Activated naive CD8-positive, alpha-beta T cell treated with anti-CD3 and anti-CD28 coated beads, Interleukin-2, amount 50 U/mL, for 16 hours (primary cell): ENCODE measurements around the gene WAPL.

Source experiments
- DNase-seq: peaks from one replicate; pipeline ENCODE4 v3.0.0-alpha.2; 2020; ENCODE audit warnings: low read depth, low spot score

Gene WAPL

DNA sequence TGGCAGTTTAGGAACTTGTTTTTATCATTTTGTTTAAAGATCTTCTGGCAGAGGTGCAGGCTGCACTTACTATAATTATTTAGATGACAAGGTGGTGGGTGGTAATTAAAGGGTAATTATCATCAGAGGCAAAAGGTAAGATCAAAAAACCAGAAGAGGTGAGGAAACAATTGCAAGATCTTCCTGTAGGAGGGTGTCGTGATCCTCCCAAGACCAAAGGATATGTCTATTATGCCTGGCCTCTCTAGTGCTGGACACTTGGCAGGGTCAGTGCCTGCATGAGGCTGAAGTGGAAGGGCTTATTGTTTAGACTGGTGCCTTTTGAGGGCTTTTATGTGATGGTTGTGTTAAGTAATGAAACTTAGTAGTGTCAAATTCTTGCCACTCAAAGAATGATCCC lies 1.8 kb upstream of the WAPL start:
- DNase-seq = no peak

- DNase-seq = no peak
Measured at GRCh38 chr10:86522510-86522855, 891 bp upstream of the WAPL start.

DNA sequence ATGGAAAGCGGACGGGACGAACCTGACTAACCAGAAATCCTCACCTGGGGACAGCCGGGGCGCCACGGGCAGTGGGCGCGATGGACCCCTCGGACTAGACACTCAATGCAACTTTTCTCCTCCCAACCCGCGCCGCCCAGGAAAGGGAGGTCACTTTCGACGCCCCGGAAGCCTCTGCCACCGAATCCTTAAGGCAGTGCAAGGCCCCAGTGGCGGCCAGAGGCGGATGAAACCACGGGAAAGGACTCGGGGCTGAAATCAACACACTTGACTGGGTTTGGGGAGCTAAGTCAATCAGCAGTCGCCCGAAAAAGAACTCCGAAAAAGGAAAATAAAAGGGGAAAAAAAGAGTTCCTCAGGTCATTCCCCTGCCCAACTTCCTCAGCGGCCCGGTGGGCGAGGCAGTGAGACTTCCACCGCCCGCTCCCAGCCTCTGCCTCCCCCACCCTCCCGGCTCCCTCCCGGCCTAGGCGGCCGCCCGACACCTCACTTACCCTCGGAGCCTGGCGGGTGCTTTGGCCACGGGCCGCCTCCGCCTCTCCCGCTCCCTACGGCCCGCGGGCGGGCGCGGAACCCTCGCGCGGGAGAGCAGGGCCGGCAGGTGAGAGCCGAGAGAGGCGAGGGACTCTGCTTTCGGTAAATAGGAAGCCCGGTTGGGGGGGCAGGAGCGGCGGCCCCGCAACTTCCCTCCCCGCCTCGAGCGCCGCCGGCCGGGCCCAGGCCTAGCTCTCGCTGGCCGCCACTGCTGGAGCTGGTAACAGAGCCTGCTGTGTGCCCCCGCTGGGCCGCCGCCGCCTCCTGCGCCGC lies 518 bp downstream of the WAPL start:
- no peak for DNase-seq

- no peak for DNase-seq
Measured at GRCh38 chr10:86518781-86519180, 2.8 kb downstream of the WAPL start.

- no peak for DNase-seq
Measured at GRCh38 chr10:86512137-86512536, 9.5 kb downstream of the WAPL start.

DNA sequence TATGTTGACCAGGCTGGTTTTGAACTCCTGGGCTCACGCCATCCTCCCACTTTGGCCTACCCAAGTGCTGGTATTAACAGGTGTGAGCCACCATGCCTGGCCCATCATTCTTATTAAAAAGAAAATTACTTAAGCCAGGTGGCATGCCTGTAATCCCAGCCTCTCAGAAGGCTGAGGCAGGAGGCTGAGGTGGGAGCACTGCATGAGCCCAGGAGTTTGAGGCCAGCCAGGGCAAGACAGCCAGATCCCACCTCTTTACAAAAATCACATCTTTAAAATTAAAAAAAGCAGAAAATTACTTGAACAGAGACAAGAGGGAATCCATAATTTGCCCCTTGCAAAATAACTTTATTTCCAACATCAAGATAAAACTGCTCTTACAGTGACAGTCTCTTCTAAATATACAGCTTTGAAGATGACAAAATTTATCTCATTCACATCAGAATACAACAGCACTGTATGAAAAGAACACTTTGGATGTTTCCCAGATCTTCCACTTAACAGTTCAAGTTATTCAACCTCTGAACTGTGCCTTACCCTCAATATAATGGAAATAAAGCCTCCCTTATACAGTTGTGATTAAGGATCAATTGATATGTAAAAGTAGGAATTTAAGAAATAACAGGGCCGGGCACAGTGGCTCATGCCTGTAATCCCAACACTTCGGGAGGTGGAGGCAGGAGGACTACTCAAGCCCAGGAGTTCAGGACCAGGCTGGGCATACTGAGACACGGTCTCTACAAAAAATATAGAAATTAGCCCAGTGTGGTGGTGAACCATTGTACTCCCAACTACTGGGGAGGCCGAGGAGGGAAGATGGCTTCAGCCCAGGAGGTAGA lies 10.3 kb downstream of the WAPL start:
- no peak for DNase-seq

- no peak for DNase-seq
Measured at GRCh38 chr10:86509145-86509544, 12.4 kb downstream of the WAPL start.

GRCh38 chr10:86508217-86508616 lies 13.4 kb downstream of the WAPL start:
- DNase-seq = no peak

GRCh38 chr10:86506499-86506898 lies 15.1 kb downstream of the WAPL start:
- DNase-seq = no peak

GRCh38 chr10:86506062-86506461 lies 15.5 kb downstream of the WAPL start:
- no peak for DNase-seq

DNA sequence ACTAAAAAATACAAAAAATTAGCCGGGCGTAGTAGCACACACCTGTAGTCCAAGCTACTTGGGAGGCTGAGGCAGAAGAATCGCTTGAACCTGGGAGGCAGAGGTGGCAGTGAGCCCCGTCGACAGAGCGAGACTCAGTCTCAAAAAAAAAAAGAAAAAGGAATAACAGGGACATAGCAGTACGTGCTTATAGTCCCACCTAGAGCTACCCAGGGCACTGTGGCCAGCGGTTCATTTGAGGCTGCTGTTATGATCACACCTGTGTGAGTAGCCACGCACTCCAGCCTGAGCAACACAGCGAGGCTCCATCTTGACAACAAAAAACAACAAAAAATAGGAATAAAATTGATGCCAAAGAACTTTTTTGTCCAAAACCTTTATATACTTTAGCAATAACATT lies 17.1 kb downstream of the WAPL start:
- DNase-seq = no peak

GRCh38 chr10:86500846-86501245 lies 20.7 kb downstream of the WAPL start:
- no peak for DNase-seq

DNA sequence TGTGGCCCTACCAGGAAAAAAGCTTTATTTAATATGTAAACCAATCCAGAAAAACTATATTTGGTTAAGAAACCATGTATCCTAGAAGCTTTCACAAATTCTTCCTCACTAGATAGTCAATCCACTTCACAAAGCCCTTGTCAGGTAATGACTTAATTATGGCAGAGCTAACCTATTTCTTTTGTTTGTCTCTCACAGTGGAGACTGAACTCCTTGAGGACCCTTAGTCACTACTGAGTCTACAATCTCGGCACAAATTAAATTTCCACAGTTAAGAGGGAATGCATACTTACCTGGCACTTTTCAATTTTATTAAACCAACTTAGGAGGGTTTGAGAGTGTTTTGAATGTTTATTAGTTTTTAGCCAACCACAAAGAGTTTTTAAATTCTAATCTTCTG lies 23.0 kb downstream of the WAPL start:
- no peak for DNase-seq

- DNase-seq = no peak
Measured at GRCh38 chr10:86497621-86498020, 24.0 kb downstream of the WAPL start.

GRCh38 chr10:86489960-86490612 lies 31.5 kb downstream of the WAPL start:
- no peak for DNase-seq

DNA sequence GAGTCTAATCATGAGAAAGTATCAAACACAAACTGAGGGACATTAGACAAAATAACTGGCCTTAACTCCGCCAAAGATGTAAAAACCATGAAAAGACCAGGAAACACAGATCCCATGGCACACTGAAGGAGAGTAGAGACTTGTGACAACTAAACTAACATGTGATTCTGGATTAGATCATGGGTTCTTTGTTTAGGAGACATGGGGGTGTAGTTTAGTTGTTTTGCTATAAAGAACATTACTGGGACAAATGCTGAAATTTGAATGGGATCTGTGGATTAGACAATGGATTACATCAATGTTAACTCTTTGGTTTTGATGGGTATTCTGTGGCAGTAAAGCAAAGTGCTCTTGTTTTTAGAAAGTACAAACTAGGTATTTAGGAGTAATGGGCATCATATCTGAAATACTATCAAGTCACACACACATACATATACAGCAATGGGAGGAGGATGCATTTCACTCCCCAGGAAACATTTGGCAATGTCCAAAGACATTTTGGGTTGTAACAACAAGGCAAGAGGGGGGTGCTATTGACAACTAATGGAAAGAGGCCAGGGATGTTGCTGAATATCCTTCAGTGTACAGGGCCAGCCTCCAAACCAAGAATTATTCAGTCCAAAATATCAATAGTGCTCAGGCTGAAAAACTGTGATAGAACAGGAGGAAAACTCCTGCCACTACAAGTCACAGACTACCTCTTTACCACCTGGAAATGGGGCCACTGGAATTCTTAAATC lies 32.4 kb downstream of the WAPL start:
- DNase-seq = no peak

DNA sequence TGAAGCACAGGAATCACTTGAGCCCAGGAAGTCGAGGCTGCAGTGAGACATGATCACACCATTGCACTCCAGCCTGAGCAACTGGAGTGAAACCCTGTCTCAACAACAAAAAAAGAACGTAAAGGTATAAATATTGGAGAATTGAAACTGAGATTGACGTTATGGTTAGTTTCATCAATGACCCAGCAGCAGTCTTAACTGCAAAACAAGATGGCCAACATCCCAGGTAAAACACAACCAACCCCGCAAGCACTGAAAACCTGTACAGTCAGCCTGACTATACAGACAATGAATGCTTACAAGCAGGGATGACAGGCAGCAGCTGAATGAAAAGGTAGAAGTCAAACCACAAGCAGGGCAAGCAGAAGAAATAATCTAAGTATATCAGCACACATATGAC lies 34.7 kb downstream of the WAPL start:
- DNase-seq = no peak

DNA sequence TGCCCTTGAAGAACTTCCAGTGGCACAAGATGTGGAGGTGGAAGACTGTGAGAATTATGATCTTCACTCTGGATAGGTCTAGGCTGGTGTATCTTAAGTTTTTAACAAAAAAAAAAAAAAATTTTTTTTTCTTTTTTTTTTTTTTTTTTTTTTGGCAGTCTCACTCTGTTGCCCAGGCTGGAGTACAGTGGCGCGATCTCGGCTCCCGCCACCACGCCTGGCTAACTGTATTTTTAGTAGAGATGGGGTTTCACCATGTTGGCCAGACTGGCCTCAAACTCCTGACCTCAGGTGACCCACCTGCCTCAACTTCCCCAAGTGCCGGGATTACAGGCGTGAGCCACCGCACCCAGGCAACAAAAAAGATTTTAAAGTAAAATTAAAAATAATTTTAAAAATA lies 37.9 kb downstream of the WAPL start:
- no peak for DNase-seq

DNA sequence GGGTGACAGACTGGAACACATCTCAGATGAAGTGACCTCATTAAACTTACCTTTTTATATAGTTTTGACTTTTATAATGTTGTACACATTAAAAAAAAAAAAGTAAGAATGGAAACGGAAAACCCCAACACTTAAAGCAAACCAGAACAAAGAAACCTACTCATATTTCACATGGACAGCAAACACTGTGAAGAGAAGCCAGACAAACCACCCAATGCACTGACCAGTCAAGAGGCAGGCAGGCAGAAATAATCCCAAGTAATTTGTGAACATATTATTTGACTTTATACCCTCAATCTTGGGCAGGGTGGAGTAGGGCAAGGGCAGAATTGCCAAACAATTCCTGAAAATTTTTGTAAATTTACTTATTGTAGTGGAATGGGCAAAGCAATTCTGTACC lies 39.8 kb downstream of the WAPL start:
- no peak for DNase-seq

DNA sequence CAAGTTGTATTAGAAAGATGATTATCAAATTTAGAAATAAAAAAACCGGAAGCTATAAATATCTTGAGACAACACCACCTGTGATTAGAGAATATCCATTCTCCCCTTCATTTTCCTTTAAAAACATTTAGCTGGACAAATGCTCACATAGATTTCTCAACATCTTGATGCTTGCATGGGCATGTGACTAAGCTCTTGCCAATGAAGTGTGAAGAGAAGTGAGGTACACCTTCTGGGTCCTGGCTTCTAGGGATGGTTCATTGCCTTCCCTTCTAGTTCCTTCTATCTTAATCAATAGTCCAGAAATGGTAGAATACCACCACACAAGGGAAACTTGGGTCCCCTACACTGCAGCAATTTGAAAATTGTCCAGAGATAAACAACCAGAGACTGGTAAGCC lies 41.0 kb downstream of the WAPL start:
- no peak for DNase-seq

GRCh38 chr10:86472061-86472460 lies 49.5 kb downstream of the WAPL start:
- no peak for DNase-seq
